CD4-positive, alpha-beta T cell treated with Interleukin-6 for 4 hours (primary cell): Measurements from ENCODE around the gene CNFN.
"Not testable (repeated sequence)": the region's sequence is repeated elsewhere in the genome, so short reads cannot be mapped to it uniquely, and the experiment has no call there.

Experiments
- DNase-seq: peaks from one replicate; pipeline ENCODE4 v3.0.0-alpha.2; 2020; ENCODE audit warnings: mixed read lengths

CNFN gene

GRCh38 chr19:42348211-42348610 lies 41.9 kb downstream of the CNFN start:
- DNase-seq = no peak

- no peak for DNase-seq
Measured at GRCh38 chr19:42345191-42345812, 44.8 kb downstream of the CNFN start.

GRCh38 chr19:42344336-42344893 lies 45.7 kb downstream of the CNFN start:
- no peak for DNase-seq

GRCh38 chr19:42343344-42344110 lies 46.6 kb downstream of the CNFN start:
- no peak for DNase-seq

GRCh38 chr19:42339922-42340321 lies 50.2 kb downstream of the CNFN start:
- not testable (repeated sequence) for DNase-seq

GRCh38 chr19:42339126-42339860 lies 50.8 kb downstream of the CNFN start:
- not testable (repeated sequence) for DNase-seq
